KMS-11 (cell line): ENCODE results near the gene COA3.

Experiments
- H2AFZ ChIP-seq: fragments of 200-600 bp; sonication (generic); 2 replicates; pipeline ENCODE4 v1.6.1; 2016; ENCODE audit warnings: antibody characterized with exemption, mixed run types, low read depth
- H3K27ac ChIP-seq: fragments of 200-600 bp; sonication (generic); 2 replicates; pipeline ENCODE4 v1.6.1; 2016; ENCODE audit warnings: mild to moderate bottlenecking, mixed run types
- H3K27me3 ChIP-seq: fragments of 200-600 bp; sonication (generic); 2 replicates; pipeline ENCODE4 v1.6.1; 2017; ENCODE audit warnings: mild to moderate bottlenecking, low read depth, mixed run types, moderate library complexity; ENCODE audit not compliant: insufficient read depth
- H3K36me3 ChIP-seq: fragments of 200-600 bp; sonication (generic); 2 replicates; pipeline ENCODE4 v1.6.1; 2017; ENCODE audit warnings: mild to moderate bottlenecking, mixed run types; ENCODE audit not compliant: insufficient read depth
- H3K4me1 ChIP-seq: fragments of 200-600 bp; sonication (generic); 2 replicates; pipeline ENCODE4 v1.6.1; 2016; ENCODE audit warnings: mild to moderate bottlenecking, low read depth, mixed run types; ENCODE audit not compliant: poor library complexity, severe bottlenecking
- H3K4me2 ChIP-seq: fragments of 200-600 bp; sonication (generic); 2 replicates; pipeline ENCODE4 v1.7.0; 2016; ENCODE audit warnings: mild to moderate bottlenecking, mixed run types
- H3K4me3 ChIP-seq: fragments of 200-600 bp; sonication (generic); IDR thresholded peaks from 2 replicates; pipeline ENCODE4 v1.6.1; 2017; ENCODE audit warnings: low read depth, low read length, mixed read lengths; ENCODE audit not compliant: insufficient read depth
- H3K79me2 ChIP-seq: fragments of 200-600 bp; sonication (generic); 2 replicates; pipeline ENCODE4 v1.6.1; 2016; ENCODE audit warnings: low read depth, mixed run types; ENCODE audit not compliant: insufficient read depth
- H3K9ac ChIP-seq: fragments of 200-600 bp; sonication (generic); 2 replicates; pipeline ENCODE4 v1.6.1; 2016; ENCODE audit warnings: mild to moderate bottlenecking, mixed run types
- H4K20me1 ChIP-seq: fragments of 200-600 bp; sonication (generic); 2 replicates; pipeline ENCODE4 v1.6.1; 2016; ENCODE audit warnings: mild to moderate bottlenecking, mixed run types; ENCODE audit not compliant: insufficient read depth
- CTCF ChIP-seq: fragments of 200-600 bp; sonication (generic); conservative IDR thresholded peaks from 2 replicates; pipeline ENCODE4 v1.6.1; 2017; ENCODE audit warnings: low read depth, mild to moderate bottlenecking, antibody characterized with exemption, low read length, moderate library complexity, mixed read lengths

COA3 gene

GRCh38 chr17:42784811-42785592, 13.5 kb downstream of the COA3 start:
- no peak overlapping the region for H2AFZ ChIP-seq
- H3K27ac ChIP-seq, result no peak overlapping the region
- H3K27me3 ChIP-seq, result peaks cover 51% of the 10 kb centered on the region
- no peaks in the 10 kb centered on the region for H3K36me3 ChIP-seq
- no peaks in the 10 kb centered on the region for H4K20me1 ChIP-seq
- H3K4me2 ChIP-seq, result no peak overlapping the region
- H3K9ac ChIP-seq, result no peak overlapping the region
- H3K4me3 ChIP-seq, result no peak overlapping the region
- no peaks in the 10 kb centered on the region for H3K79me2 ChIP-seq
- TF ChIP-seq CTCF, result no peak
- H3K4me1 ChIP-seq, result no peaks in the 10 kb centered on the region

- Histone ChIP-seq H3K79me2 (no peaks in the 10 kb centered on the region), H3K27ac (no peak overlapping the region), H3K4me1 (no peaks in the 10 kb centered on the region), H3K9ac (no peak overlapping the region), H3K27me3 (peaks cover 51% of the 10 kb centered on the region), H2AFZ (no peak overlapping the region), H3K36me3 (no peaks in the 10 kb centered on the region), H3K4me2 (no peak overlapping the region), H3K4me3 (no peak overlapping the region), H4K20me1 (no peaks in the 10 kb centered on the region)
- TF ChIP-seq CTCF, result no peak
Measured at GRCh38 chr17:42784409-42784808, 14.1 kb downstream of the COA3 start.

- Histone ChIP-seq H3K36me3 (no peaks in the 10 kb centered on the region), H3K27me3 (peaks cover 51% of the 10 kb centered on the region), H3K4me1 (no peaks in the 10 kb centered on the region), H3K79me2 (no peaks in the 10 kb centered on the region), H3K4me3 (no peak overlapping the region), H3K27ac (no peak overlapping the region), H4K20me1 (no peaks in the 10 kb centered on the region), H3K9ac (no peak overlapping the region), H2AFZ (no peak overlapping the region), H3K4me2 (no peak overlapping the region)
- no peak for TF ChIP-seq CTCF
Measured at GRCh38 chr17:42783791-42784138, 14.7 kb downstream of the COA3 start.

GRCh38 chr17:42783062-42783790, 15.3 kb downstream of the COA3 start:
- Histone ChIP-seq H3K9ac (no peak overlapping the region), H3K27me3 (peaks cover 51% of the 10 kb centered on the region), H4K20me1 (no peaks in the 10 kb centered on the region), H3K4me3 (no peak overlapping the region), H3K4me2 (no peak overlapping the region), H3K4me1 (no peaks in the 10 kb centered on the region), H3K36me3 (no peaks in the 10 kb centered on the region), H2AFZ (no peak overlapping the region), H3K27ac (no peak overlapping the region), H3K79me2 (no peaks in the 10 kb centered on the region)
- TF ChIP-seq CTCF, result no peak
